ENCODE data around the gene RBM33. TPM values are rescaled to one million over a fixed set of nuclear protein-coding genes. Genes with fewer than 3 reads are reported as not detected.

Gene RBM33
- total and polyA plus RNA-seq, 2 of the 13 experiments (the other 11 are each of a cell fraction or from before 2014, with no cell fraction given) = 12.4 to 28.9 TPM

DNA sequence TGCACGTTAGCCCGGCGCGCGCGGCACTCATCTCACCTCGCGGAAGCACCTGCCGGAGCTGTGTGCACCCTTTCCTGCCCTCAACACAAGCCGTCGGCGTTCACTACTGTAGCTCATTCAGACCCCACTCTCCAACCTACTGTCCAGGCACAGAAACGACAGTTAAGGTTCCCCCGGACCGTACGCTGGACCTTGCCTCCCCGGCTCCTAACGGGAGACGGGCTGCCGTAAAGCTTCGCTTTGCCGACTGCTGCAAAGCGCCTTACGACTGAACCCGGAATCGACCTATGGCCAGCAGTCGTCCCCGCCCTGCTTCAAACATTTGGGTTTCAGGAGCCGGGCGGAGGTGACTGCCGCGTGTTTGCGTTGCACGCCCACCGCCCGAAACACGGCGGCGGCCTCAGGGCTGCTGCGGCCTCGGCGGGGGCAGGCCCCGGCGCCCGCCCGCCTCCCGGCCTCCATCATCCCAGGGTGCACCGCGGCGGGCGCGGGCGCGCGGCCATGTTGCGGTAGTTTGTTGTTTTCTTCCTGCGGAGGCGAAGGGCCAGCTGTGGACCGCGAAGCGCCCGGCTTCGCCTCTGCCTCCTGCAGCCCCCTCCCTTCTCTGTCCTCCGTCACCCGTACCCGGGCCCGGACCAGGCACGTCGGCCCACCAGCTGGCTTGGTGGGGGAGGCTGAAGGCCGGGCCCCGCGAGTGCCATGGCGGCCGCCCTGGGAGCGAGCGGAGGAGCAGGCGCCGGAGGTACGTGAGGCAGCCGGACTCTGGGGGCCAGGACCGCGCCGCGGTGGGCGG is at the start of gene RBM33 (continued):
- TF ChIP-seq PAXIP1 (CRISPR knock-in tag; conservative IDR thresholded peaks at IDR 0.05) (peak; percentile 24), IRF1 (CRISPR knock-in tag; IDR thresholded peaks at IDR 0.05; ENCODE audit: low read depth) (no peak), NR2F2 (IDR thresholded peaks at IDR 0.05; ENCODE audit: borderline replicate concordance, low read depth) (peak; percentile 58; the same call in 1 of the 2 replicates), SP140L (CRISPR knock-in tag; IDR thresholded peaks at IDR 0.05; ENCODE audit: borderline replicate concordance) (no peak), TFDP1 (CRISPR knock-in tag; IDR thresholded peaks at IDR 0.05; ENCODE audit: borderline replicate concordance) (peak; percentile 71; the same call in 1 of the 2 replicates), THAP11 (CRISPR knock-in tag; IDR thresholded peaks at IDR 0.05) (peak; percentile 86), ISL2 (CRISPR knock-in tag; IDR thresholded peaks at IDR 0.05) (peak; percentile 65), TEAD2 (CRISPR knock-in tag; IDR thresholded peaks at IDR 0.05) (no peak), KDM1A (CRISPR knock-in tag; IDR thresholded peaks at IDR 0.05) (no peak), NCOR1 (IDR thresholded peaks at IDR 0.05; ENCODE audit: borderline replicate concordance, low read length) (peak; percentile 52; the same call in 1 of the 2 replicates), FOXO1 (CRISPR knock-in tag; IDR thresholded peaks at IDR 0.05) (peak; percentile 27; the same call in 1 of the 2 replicates), STAG1 (CRISPR knock-in tag; IDR thresholded peaks at IDR 0.05) (peak; percentile 30), ZNF672 (CRISPR knock-in tag; IDR thresholded peaks at IDR 0.05) (0 out of 2 replicates have a peak, but pooled peaks have one; percentile 65)
- TF ChIP-seq, protein P1, sequence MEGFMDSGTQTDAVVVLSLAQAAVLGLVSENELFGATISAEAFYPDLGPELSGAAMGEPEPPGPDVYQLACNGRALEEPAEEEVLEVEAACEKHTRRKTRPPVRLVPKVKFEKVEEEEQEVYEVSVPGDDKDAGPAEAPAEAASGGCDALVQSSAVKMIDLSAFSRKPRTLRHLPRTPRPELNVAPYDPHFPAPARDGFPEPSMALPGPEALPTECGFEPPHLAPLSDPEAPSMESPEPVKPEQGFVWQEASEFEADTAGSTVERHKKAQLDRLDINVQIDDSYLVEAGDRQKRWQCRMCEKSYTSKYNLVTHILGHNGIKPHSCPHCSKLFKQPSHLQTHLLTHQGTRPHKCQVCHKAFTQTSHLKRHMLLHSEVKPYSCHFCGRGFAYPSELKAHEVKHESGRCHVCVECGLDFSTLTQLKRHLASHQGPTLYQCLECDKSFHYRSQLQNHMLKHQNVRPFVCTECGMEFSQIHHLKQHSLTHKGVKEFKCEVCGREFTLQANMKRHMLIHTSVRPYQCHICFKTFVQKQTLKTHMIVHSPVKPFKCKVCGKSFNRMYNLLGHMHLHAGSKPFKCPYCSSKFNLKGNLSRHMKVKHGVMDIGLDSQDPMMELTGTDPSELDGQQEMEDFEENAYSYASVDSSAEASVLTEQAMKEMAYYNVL (CRISPR knock-in tag; IDR thresholded peaks at IDR 0.05; ENCODE audit: borderline replicate concordance) = no peak
- TF ChIP-seq, protein P2, sequence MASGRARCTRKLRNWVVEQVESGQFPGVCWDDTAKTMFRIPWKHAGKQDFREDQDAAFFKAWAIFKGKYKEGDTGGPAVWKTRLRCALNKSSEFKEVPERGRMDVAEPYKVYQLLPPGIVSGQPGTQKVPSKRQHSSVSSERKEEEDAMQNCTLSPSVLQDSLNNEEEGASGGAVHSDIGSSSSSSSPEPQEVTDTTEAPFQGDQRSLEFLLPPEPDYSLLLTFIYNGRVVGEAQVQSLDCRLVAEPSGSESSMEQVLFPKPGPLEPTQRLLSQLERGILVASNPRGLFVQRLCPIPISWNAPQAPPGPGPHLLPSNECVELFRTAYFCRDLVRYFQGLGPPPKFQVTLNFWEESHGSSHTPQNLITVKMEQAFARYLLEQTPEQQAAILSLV (CRISPR knock-in tag; IDR thresholded peaks at IDR 0.05; ENCODE audit: borderline replicate concordance) = peak; percentile 44; the same call in 1 of the 2 replicates
- TF ChIP-seq, protein P3, sequence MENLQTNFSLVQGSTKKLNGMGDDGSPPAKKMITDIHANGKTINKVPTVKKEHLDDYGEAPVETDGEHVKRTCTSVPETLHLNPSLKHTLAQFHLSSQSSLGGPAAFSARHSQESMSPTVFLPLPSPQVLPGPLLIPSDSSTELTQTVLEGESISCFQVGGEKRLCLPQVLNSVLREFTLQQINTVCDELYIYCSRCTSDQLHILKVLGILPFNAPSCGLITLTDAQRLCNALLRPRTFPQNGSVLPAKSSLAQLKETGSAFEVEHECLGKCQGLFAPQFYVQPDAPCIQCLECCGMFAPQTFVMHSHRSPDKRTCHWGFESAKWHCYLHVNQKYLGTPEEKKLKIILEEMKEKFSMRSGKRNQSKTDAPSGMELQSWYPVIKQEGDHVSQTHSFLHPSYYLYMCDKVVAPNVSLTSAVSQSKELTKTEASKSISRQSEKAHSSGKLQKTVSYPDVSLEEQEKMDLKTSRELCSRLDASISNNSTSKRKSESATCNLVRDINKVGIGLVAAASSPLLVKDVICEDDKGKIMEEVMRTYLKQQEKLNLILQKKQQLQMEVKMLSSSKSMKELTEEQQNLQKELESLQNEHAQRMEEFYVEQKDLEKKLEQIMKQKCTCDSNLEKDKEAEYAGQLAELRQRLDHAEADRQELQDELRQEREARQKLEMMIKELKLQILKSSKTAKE (CRISPR knock-in tag; IDR thresholded peaks at IDR 0.05; ENCODE audit: borderline replicate concordance) = no peak; the same call in 1 of the 2 replicates
